NCI-H187 (cell line): Measurements from ENCODE around the gene ZNF507.

Source experiments
- DNase-seq, 2 experiments: peaks; one replicate each; lab custom pipeline; 2025; lab: John Stamatoyannopoulos, UW

Gene ZNF507

DNA sequence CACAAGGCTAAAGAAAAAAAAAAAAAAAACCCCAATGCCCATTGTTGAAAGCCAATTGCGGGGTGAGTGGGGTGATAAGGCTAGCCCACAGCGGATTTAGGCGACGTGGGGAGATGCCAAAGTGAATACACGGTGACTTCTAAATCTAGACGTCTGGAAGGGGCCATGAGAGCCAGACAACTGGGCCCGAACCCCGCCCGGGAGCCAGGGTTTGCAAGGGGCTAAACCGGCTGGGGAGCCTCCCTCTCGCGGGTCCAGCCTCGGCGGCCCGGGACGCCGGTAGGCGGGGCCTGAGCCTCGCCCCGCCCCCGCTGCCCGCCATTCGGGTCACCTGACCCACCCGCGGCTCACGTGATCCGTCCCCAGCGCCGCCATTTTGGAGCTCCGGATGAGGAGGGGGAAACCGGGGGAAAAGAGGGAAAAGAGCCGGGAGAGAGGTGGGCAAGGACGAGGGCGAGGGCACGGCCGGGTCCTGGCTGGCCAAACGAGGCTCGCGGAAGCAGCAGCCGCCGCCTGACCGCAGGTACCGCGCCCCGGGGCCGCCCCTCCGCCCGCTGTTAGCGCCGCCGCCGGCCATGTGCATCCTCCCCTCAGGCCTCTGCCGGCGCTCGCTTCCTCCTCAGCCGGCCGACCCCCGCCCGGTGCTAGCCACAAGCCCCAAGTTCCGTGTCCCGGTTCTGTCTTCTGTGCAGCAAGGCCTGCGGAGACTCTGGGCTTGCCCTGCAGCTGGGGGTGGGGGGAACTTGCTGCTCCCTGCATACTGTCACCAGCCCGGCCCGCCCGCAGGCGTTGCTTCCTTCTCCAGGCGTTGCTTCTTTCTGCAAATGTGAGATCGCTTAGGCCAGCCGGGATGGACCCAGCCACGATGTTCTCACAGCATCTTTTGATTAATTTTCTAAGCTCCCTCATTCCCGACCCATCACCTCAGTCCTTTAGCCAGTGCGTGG is at the start of gene ZNF507:
Gene ZNF507, plus strand, starts transcription at position 350 of the 947 bp plus-strand sequence. CDS start 7,221 bp downstream, outside the sequence.
- peak; percentile 83 to 86 for DNase-seq

DNA sequence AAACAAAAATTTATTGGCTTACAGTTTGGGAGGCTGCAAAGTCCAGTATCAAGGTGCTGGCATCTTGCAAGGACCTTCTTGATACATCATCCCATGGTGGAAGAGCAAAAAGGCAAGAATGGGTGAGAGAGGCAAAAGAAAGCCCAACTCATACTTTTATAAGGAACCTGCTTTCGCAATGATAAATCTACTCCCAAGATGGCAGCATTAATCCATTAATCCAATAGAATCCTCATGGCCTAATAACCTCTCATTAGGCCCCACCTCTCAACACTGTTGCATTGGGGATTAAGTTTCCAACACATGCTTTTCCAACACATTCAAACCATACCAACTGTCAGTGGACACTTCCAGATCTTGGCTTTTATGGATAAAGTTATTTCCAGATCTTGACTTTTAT is 48.7 kb upstream of the ZNF507 start:
- DNase-seq: no peak

DNA sequence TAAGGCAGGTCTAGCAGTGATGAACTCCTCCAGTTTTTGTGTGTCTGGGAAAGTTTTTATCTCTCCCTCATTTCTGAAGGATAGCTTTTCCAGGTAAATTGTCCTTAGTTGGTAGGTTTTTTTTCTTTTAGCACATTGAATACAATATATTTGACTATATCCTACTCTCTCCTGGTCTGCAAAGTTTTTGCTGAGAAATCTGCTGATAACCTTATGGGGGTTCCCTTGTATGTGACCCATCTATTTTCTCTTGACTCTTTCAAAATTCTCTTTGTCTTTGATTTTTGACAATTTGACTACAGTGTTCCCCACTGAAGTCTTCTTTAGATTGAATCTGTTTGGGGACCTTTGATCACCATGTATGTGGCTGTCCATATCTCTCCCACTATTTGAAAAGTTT is 42.6 kb upstream of the ZNF507 start:
- DNase-seq: no peak

DNA sequence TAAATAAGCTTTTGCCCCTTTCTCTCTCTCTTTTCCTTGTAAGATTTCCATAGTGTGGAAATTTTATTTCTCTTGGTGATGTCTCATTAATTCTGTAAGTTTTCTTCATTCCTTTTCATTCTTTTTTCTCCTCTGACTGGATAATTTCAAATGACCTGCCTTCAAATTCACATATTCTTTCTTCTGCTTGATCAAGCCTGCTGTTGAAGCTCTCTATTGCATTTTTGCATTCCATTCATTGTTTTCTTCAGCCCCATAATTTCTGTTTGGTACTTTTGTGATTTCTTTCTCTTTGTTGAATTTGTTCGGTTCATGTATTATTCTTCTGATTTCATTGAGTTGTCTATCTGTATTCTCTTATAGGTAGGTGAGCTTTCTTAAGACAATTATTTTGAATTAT is 42.2 kb upstream of the ZNF507 start:
- no peak for DNase-seq

DNA sequence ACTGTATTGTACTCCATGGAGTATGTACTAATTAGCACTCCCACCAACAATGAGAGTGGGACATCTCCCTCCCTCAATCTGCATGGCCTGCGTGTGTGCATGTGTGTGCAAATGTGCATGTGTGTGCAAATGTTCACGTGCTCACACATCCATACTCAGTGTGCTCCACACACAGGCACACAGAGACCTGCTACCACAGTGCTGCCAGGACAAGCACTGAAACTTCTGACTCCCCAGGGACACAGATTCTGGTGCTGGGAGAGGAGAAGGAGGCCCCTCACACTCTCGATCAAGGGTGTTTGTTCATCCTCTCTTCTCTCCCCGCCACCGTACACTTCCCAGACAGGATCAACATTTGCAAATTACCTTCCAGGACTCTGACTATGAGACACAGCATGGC is 37.8 kb upstream of the ZNF507 start:
- DNase-seq: no peak

DNA sequence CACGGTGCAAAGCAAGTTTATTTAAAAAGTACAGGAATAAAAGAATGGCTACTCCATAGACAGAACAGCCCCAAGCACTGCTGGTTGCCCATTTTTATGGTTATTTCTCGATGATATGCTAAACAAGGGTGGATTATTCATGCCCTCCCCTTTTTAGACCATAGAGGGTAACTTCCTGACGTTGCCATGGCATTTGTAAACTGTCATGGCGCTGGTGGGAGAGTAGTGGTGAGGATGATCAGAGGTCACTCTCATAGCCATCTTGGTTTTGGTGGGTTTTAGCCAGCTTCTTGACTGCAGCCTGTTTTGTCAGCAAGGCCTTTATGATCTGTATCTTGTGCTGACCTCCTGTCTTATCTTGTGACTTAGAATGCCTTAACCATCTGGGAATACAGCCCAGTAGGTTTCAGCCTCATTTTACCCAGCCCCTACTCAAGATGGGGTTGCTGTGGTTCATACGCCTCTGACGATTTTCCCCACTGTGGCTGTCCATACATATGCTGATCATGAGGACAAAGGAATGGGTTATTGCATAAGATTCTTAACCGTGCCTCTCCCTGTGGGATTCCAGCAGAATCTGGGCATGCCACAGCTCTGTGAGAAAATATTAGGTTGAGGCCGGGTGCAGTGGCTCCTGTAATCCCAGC is 36.9 kb upstream of the ZNF507 start:
- DNase-seq: no peak

DNA sequence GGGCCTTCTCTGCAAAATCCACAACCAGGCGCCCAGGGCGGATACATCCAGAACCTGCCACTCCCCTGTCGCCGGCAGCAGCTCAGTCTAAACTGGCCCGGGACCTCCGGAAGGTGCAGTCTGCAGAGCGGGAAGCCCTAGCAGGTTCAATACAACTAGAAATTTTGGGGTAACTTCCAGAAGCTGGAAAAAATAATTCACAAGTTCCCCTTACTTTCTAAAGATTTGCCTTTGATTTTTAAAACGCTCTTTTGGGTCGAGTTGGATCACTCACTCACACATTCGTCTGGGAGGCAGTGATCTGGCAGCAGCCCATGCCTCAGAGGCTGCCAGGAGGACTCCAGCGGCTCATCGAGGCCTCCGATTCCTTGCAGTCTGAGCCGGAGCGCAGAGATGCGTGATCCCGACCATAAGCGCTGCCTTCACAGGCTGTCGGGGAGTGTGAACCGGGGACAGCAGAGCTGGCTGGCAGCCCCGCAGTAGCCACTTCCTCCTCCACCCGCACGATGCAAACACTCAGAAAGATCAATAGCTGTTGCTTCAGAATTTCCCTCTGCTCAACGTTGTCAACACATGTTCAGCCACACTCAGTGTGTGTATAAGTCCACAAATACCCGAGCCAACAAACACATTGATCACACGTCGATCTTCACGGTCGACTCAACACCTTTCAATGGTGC is 35.6 kb upstream of the ZNF507 start:
- no peak for DNase-seq

DNA sequence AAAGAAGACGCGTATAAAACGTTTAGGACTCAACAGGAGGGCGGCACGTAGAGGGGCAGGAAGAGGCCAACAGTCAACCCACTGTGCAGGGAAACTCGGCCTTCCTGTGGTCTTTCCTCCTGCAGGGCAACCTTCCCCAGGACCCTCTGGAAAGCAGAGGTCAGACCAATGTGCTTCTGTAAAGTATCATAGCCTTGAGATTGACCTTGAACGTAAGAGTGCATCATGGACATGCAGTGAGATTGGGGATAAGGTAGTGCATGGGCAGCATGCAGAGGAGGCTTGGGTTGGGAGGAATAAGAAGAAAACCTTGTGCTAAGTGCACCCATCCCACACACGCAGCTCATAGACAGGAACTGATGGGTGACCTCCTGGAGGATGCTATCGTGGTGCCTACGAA is 34.0 kb upstream of the ZNF507 start:
- DNase-seq: no peak

DNA sequence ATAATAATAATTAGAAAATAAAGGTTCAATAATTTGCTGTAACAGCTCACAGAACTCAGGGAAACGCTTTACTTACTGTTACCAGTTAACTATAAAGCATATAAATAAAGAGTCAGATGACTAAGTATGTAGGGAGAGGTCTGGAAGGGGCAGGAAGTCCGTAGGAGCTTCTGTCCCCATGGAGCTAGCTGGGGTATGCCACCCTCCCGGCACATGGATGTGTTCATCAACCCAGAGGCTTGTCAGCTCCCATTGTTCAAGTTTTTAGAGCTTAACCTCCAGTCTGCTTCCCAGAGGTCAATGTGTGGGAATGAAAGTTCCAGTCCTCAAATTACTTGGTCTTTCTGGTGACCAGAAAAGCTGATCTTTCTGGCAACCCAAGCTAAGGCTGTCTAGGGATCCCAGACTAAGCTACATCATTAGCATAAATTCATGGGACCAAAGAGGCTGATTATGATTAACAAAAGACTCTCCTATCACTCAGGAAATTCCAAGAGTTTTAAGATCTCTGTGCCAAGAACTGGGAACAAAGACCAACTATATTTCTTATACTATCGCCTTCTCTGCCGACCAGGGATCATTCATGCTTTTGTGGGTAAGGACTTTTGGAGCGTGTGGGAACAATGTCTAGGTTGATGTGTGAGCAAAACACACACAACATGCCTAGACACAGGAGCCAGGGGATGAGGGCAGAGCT is 31.7 kb upstream of the ZNF507 start:
- no peak for DNase-seq

DNA sequence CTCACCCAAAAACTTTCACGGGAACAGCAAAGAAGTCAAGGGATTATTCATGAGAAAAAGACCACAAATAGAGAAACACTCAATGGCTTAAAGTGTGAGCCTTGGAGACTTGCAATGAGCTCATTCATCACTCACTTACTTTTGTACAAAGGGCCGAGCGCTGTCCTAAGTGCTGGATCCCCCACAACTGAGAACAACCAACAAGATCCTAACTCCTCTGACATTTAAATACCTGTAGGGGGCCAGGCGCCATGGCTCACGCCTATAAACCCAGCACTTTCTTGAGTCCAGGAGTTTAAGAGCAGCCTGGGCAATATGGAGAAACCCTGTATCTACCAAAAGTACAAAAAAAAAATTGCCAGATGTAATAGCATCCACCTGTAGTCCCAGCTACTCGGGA is 29.4 kb upstream of the ZNF507 start:
- DNase-seq: no peak

DNA sequence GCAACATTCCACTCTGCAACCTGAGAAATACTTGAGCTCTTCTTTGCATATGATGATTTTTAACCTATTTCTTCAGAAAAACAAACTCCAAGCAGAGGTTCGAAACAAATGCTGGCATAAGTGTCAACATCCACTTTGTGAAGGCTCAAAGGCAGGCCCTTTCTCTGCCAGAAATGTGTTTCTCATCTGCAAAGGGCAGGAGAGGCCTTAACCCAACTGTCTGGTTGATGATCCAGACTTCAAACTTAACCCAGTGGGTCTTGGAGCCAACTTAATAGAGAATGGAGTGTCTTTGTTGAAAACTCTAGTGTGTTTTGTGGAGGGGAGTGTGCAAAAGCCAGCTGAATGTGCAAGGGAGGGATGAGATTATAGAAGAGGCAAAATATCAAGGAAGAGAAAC is 28.3 kb upstream of the ZNF507 start:
- DNase-seq: no peak

DNA sequence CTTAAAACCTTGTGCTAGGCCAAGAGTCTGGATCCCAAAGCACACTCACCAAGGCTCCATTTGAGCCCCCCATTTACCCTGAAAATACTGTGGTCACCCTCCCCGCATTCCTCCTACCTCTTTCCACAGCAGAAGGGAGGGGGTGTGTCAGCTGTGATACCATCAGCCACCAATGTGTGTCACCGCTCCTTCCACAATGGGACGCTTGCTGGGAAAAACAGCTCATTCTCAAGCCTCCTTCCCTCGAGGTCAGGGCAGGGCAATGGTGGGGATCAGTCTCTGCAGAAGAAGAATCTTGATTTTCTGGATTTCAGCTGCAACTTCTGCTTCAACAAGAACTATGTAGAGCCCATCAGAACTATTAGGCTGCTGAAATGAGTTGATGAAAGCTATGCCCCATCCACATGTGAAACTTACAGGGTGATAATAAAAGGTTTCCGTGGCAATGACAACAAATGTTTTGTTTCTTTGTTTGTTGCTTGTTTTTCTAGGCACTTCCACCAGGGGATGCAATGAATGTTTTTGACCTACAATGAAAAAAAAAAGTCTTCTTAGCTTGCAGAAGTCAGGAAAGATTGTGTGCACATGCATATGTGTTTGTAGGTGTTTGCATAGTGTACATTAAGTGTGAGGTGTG is 26.4 kb upstream of the ZNF507 start:
- DNase-seq: no peak

DNA sequence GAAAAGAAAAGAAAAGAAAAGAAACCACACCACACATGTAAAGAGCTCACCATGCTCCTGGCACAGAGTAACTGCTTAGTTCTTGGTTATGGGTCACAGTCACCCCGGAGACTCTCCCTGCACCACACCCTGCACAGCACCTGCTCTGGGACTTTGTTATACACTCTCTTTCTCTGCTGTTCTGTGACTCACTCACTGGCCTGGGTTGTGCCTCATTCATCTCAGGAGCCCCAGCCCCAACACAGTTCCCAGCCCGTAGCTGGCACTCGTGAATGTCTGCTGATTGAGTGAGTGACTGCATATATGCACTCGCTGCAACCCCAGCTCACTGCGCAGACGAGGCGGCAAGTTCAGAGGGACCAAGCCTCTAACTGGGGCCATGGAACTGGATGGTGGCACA is 22.9 kb upstream of the ZNF507 start:
- DNase-seq: no peak

DNA sequence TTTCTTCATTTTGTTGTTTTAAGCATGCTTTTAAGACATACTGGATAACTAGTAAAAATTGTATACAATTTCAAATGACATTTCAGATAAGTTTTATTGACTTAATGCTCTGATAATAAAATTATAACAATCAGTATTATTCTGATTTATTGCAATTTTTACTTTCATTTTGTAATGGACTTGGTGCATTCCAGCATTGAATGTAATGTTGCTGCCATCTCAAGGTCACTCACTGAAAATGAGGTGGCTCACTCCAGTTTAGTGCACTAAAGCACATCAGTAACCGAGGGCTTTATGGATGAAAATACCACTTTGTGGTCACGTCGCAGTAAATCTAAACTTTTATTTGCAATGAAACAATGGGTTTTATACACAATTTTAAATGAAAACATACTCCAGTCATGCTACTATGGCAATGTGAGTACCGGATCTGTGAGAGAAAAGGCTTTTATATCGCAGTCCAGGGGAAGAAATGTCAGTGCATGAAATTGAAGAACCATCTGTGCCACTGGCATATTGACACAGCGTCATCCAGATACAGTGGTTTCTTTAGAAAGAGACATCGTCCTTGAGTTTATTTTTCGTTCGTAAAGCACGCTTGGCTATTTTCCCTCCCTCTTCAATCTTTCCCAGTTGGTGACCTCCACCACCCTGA is 20.7 kb upstream of the ZNF507 start:
- DNase-seq: peak; percentile 40 to 53

DNA sequence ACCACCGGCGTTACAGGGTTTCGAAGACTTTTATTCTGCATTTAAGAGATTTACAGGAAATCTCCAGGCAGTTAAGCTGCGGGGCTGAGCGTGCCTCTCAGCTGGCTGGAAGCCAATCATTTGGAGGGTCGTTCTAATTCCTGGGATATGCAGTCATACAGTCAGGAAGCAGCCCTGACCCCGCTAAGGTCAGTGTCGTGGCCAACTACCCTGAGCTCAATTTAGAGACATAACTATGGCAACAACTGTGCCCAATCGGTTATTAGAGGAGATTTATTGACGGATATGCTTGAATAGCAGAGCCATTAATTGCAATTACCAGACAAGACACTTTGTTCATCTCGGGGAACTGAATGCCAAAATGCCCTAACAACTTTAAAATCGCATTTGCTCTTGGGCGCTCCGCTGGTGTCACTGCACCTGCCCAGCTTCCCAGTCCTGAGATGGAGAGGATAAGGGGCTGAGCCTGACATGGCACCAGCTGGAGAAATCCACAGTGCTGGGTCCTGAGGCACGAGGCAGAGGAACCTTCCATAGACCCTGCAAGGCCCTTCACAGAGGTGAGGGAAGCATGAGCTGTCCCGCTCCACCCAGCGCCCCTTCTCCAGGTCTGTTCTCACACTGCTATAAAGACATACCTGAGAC is 15.1 kb upstream of the ZNF507 start:
- DNase-seq: no peak

DNA sequence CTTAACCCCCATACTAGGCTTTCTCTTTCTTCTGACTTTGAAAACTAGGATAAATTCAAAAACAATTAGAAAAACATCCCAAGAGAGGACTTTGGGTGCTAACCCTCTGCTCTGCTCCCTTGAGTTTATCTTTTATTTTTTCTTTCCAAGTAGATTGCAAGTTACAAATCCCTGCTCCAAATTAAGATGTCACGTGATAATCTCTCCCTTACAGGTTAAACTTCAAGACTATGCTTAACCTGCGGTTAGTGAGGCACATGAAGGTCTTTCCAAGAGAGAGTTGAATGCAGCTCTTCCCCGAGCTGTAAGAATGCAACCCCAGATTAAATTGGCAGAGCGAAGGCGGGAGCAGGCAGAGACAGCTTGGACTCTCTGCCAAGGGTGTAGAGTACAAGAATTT is 12.2 kb upstream of the ZNF507 start:
- no peak for DNase-seq

DNA sequence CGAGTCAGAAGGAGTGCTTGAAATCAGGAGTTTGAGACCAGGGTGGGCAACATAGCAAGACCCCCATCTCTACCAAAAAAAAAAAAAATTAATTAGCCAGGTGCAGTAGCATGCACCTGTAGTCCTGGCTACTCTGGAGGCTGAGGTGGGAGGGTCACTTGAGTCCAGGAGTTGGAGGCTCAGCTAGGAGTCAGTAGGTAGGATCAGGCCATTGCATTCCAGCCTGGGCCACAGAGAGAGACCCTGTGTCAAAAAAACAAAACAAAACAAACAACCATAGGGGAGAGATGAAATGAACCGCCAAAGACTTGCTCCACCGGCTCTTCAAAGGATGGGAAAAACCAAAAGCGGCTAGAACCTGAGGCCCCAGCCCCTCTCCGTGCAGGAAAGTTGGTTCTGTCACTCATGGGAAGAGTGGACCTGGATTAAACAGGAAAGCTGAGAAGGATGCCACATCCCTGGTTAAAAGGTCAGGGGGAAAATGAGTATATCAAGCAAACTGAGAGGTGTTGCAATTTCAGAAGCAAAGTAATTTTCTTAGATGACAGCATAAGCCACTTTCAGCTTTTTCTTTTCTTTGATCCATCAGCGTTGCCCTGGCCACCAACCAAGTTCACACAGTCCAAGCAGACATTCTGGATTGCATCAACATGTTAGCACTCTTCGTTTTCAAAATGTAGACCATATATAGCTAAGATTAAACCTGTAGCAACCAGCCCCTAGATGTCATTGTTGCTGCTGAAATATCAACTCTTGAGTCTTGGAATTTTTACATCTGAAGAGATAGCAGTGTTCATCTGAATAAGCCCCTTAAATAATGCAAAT is 8.9 kb upstream of the ZNF507 start:
- no peak for DNase-seq

DNA sequence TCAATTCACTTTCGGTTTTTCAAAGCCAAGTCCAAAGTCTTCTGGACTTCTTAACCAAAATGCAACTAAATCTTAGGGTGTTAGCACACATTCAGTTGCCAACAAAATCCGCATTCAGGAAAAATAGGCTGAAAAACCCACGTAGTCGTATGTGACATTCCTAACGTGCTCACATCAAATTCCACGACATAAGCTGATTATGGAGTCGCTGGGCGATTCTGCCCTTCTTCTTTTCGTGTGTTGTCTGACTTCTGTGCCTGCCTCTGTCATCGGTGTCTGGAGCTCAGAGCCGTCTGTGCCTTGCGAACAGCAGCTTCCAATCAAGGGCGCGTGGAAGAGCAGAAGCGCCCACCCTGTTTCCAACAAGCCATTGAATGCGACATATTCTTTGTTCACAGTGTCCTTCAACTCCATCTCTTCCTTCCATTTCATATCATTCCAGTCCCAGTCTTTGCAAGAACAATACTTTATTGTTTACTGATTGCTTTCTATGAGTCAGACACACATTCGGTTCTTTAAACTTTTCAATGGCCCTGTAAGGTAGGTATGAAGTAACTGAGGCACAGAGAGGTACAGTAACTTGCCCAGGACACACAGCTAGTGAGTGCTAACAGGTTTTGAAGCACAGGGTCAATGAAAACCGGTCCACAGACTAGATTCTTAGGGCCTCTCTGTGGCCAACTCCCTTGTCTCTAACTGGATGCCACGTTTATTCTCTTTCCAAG is 8.2 kb upstream of the ZNF507 start:
- DNase-seq: no peak

DNA sequence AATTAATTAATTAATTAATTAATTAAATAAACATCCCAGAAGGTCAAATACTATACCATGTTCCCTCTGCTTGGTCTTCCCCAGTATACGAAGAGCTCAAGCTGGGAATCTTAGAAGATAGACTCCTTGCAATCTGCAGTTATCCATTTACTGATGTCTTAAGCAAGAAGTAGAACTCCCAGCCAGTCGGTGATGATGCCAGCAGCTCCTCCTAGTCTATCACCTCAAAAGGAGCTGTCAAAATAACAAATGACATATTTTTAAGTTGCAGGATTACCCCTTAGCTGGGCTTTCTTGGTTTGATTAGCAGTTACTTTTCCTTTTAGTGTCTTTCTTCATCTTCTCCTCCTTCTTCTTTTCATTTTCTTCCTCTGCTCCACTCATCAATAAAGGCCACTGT is 6.0 kb upstream of the ZNF507 start:
- no peak for DNase-seq
